HG02759 (cell line): Measurements from ENCODE around the gene PKDREJ.
A peak's percentile ranks its signal among the peaks of the same experiment; 100 is the strongest.
"Not testable (repeated sequence)": the region's sequence is repeated elsewhere in the genome, so short reads cannot be mapped to it uniquely, and the experiment has no call there.

ENCODE experiments used
- ATAC-seq: cut with Tn5 transposase; IDR thresholded peaks from one replicate; pipeline ENCODE4 v1.9.1; 2021; ENCODE audit warnings: mild to moderate bottlenecking, moderate library complexity; ENCODE audit not compliant: unreplicated experiment

PKDREJ gene

GRCh38 chr22:46267431-46268279 lies 4.5 kb upstream of the PKDREJ start, which contains the start of gene TTC38:
Gene TTC38 (plus strand): TSS chr22:46268008. CDS start chr22:46268040, 32 bp downstream.
- ATAC-seq: peak; percentile 86

- not testable (repeated sequence) for ATAC-seq
Measured at GRCh38 chr22:46265627-46266026, 2.5 kb upstream of the PKDREJ start.

- not testable (repeated sequence) for ATAC-seq
Measured at GRCh38 chr22:46264520-46264919, 1.4 kb upstream of the PKDREJ start.

- ATAC-seq: no peak
Measured at GRCh38 chr22:46262449-46263215, 511 bp downstream of the PKDREJ start.

- no peak for ATAC-seq
Measured at GRCh38 chr22:46260038-46260437, 3.1 kb downstream of the PKDREJ start.

- ATAC-seq: no peak
Measured at GRCh38 chr22:46259374-46259773, 3.8 kb downstream of the PKDREJ start.

- no peak for ATAC-seq
Measured at GRCh38 chr22:46256358-46256958, 6.7 kb downstream of the PKDREJ start.

- no peak for ATAC-seq
Measured at GRCh38 chr22:46251816-46252380, 11.2 kb downstream of the PKDREJ start.

- ATAC-seq: no peak
Measured at GRCh38 chr22:46251266-46251665, 11.9 kb downstream of the PKDREJ start.

GRCh38 chr22:46250783-46251125 lies 12.4 kb downstream of the PKDREJ start:
- no peak for ATAC-seq

GRCh38 chr22:46250035-46250782 lies 12.9 kb downstream of the PKDREJ start, which contains the start of gene CDPF1:
Gene CDPF1 (minus strand): TSS chr22:46250293. CDS start chr22:46248284, 2,009 bp downstream.
- ATAC-seq: peak; percentile 89

GRCh38 chr22:46247443-46247975 lies 15.6 kb downstream of the PKDREJ start:
- no peak for ATAC-seq

- ATAC-seq: no peak
Measured at GRCh38 chr22:46246178-46246577, 17.0 kb downstream of the PKDREJ start.

- no peak for ATAC-seq
Measured at GRCh38 chr22:46245511-46245910, 17.6 kb downstream of the PKDREJ start.

GRCh38 chr22:46244771-46245170 lies 18.4 kb downstream of the PKDREJ start:
- no peak for ATAC-seq

- ATAC-seq: no peak
Measured at GRCh38 chr22:46242076-46242475, 21.1 kb downstream of the PKDREJ start.

GRCh38 chr22:46241396-46242007 lies 21.6 kb downstream of the PKDREJ start:
- no peak for ATAC-seq

- no peak for ATAC-seq
Measured at GRCh38 chr22:46240907-46241306, 22.2 kb downstream of the PKDREJ start.

- ATAC-seq: no peak
Measured at GRCh38 chr22:46240506-46240905, 22.6 kb downstream of the PKDREJ start.

GRCh38 chr22:46240073-46240472 lies 23.1 kb downstream of the PKDREJ start:
- ATAC-seq: no peak
